ENCODE measurements around the gene NFIC.

The NFIC gene

DNA sequence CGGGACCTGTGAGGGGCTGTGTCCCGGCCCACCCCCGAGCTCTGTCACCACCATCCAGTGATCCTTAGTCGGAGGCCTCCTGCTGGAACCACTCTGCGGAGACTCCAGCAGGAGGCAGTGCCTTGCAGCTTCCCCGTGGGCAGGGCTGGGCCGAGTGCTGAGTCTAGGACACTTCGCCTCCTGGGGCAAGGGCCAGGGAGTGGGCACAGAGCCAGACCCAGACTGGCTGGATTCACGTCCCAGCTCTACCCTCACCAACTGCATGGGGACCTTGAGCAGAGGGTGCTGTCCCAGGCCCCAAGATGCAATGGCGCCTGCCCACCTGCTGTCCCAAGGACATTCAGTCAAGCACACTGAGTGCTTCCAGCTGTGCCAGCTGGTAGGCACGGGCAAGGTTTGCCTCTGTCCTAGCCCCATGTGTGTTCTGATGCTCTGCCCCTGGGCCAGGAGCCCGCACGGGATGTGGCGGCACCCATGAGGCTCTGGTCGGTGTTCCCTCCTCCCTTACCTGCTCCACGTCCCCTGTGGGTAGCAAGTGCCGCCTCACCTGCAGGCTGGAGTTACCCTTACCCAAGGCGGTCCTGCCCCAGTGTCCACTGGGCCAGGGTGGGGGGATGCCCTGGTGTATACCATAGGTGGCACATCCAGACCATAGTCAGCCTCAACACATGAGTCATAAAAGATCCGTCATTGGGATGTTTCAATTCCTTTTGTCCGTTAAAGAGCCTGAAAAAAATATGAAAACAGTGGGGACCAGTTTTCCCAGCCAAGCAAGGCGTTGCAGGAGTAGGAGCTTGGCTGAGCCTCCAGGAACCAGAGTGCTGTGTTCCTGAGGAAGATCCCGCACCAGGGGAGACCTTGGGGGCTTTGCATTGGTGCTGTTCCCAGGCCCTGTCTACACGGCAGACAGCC is 147.1 kb downstream of the NFIC start:
- DNase-seq: no peak

DNA sequence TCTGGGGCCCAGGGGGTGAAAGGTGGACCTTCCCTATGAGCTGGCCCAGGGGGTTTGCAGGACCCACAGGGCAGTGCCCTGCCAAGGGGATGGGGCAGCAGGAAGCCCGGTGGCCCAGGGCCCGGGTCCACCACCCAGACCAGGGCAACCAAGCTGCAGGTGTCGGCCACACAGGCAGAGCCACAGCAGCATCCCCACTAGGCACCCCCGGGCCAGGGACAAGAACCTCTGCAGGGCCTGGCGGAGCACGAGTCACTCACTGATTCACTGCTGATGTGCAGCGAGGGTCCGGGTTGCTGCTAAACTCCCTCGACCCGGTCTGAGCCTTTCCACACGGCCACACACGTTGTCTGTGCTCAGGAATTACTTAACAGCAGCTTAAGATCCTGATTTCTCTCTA is 148.5 kb downstream of the NFIC start:
- DNase-seq: no peak

DNA sequence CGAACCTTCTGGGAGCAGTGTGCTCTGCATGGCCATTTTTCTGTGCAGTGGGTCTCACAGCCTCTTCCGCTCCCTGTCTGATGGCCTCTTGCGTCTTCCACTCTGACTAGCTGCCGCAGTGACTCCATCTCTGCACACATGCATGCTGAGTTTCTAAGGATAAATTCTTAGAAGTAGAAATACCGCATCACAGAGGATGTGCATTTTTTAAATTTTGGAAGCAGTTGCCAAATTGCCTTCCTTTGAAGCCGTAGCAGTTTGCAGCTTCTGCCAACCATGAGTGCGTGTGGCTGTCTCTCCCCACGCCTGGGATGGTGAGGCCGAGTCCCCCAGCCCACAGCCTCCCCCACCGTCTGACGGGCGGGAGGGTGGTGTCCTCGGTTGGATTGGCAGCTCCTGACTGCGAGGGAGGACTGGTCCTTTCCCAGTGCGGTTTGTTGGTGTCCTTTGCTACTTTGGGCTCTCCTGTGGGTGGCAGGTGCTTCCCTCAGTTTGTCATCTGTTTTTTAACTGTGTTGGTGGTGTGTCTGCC is 149.6 kb downstream of the NFIC start:
- no peak for DNase-seq

DNA sequence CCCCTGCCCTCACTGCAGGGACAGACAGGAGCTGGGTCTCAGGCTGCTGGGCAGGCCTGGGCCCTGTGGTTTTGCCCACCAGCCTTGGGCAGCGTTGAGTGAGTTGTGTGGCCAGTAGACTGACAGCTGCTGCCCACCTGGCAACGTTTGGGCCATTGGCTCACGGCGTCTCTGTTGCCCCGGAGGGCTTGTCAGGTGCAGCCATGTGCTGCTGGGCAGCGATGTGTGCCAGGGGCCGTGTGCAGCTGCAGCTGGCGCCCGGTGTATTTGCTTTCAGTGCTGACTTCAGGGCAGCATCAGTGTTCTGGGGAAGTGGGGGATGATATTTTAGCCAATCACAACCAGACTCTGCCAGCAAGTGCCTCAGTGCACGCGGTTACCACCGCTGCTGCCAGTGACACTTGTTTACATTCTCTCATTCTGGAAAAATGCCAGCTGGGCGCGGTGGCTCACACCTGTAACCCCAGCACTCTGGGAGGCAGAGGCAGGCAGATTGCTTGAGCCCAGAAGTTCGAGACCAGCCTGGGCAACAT is 150.4 kb downstream of the NFIC start:
- DNase-seq: no peak

DNA sequence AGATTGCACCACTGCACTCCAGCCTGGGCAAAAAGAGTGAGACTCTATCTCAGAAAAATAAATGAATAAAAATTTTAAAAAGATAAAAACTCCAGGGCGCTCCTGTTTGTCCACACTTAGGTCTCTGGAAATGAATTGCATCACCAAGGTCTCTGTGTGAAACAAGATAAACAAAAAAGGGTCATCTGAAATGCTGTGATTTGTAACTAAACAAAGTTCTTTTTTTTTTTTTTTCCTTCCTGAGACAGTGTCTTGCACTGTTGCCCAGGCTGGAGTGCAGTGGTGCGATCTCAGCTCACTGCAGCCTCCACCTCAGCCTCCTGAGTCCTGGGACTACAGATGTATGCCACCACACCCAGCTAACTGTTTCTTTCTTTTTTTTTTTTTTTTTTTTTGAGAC is 151.3 kb downstream of the NFIC start:
- no peak for DNase-seq

DNA sequence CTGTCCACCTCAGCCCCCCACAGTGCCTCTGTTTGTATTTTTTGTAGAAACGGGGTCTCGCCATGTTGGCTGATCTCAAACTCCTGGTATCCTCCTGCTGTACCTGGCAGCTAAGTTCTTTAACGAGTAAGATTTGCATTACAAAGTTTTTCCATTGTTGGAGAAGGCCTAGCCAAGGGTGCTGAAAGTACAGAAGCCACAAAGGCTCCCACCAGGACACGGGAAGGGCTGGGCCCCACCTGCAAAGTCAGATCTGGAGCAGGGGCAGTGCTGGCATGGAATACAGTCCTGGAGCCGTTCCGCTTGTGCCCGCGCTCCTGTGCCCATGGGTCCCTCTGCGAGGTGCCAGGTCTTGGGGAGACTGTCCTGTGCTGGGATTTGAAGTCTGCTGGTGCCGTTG is 151.9 kb downstream of the NFIC start:
- DNase-seq: no peak

DNA sequence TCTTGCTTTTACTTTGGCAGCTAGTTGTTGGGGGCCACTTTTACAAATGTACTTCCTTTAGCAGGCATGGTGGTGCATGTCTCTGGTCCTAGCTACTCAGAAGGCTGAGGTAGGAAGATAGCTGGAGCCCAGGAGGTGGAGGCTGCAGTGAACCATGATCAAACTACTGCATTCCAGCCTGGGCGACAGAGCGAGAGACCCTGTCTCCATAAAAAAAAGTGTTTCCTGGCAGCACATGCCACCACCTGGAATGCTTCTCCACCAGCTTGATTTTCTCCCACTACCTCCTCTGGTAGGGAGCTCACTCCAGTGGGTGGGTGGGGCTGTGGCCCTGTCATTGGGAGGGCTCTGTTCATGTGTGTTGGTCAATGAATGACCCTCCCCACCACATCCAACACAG is 152.3 kb downstream of the NFIC start:
- DNase-seq: no peak

Data from GF-D8 (cell line).